Ishikawa (cell line): ENCODE results near the gene SPATA16.

Experiments
- CEBPB ChIP-seq: IDR thresholded peaks from 2 replicates; pipeline ENCODE4 v1.6.1; 2012
- CREB1 ChIP-seq: IDR thresholded peaks from 2 replicates; pipeline ENCODE4 v1.6.1; 2012; ENCODE audit warnings: low read depth
- EGR1 ChIP-seq: IDR thresholded peaks from 2 replicates; pipeline ENCODE4 v1.6.1; 2012
- EP300 ChIP-seq: IDR thresholded peaks from 2 replicates; pipeline ENCODE4 v1.6.1; 2012; ENCODE audit warnings: borderline replicate concordance
- FOXM1 ChIP-seq: IDR thresholded peaks from 2 replicates; pipeline ENCODE4 v1.6.1; 2012; ENCODE audit warnings: low read depth, borderline replicate concordance
- NFIC ChIP-seq: IDR thresholded peaks from 2 replicates; pipeline ENCODE4 v1.6.1; 2012
- RAD21 ChIP-seq: IDR thresholded peaks from 2 replicates; pipeline ENCODE4 v1.6.1; 2012; ENCODE audit warnings: low read depth
- TAF1 ChIP-seq: IDR thresholded peaks from 2 replicates; pipeline ENCODE4 v1.6.1; 2012; ENCODE audit warnings: low read depth, mild to moderate bottlenecking
- TCF12 ChIP-seq: IDR thresholded peaks from 2 replicates; pipeline ENCODE4 v1.6.1; 2012; ENCODE audit warnings: low read depth
- TEAD4 ChIP-seq: IDR thresholded peaks from 2 replicates; pipeline ENCODE4 v1.6.1; 2012
- YY1 ChIP-seq: IDR thresholded peaks from 2 replicates; pipeline ENCODE4 v1.6.1; 2012; ENCODE audit warnings: low read depth
- ZBTB7A ChIP-seq: IDR thresholded peaks from 2 replicates; pipeline ENCODE4 v1.6.1; 2012; ENCODE audit warnings: low read depth
- TF ChIP-seq, protein P1 (sequence below): IDR thresholded peaks from 2 replicates; pipeline ENCODE4 v1.6.1; 2012
- TF ChIP-seq, protein P2 (sequence below): IDR thresholded peaks from 2 replicates; pipeline ENCODE4 v1.6.1; 2012
- TF ChIP-seq, protein P3 (sequence below): IDR thresholded peaks from 2 replicates; pipeline ENCODE4 v1.6.1; 2012; ENCODE audit warnings: low read depth, mild to moderate bottlenecking

Gene SPATA16

DNA sequence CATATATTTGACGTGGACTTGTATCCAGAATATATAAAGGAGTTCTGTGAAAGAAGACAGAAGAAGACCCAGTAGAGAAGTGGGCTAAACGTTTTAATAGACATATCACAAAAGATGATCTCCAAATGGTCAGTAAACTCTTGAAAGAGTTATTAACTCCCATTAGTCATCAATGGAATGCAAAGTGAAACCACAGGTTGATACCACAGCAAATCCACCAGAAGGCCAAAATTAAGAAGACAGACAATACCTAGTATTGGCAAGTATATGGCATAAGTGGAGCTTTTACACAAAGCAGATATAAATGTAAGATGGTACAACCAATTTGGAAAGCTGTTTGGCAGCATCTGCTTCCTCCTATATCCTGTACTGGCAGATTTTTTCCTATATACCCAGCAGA lies 6.0 kb downstream of the SPATA16 start:
- TF ChIP-seq RAD21 (no peak), CREB1 (no peak), ZBTB7A (no peak), EGR1 (no peak), EP300 (no peak), TAF1 (no peak), YY1 (no peak), NFIC (no peak), FOXM1 (no peak), CEBPB (no peak), TCF12 (no peak), TEAD4 (no peak)
- TF ChIP-seq, protein P1, sequence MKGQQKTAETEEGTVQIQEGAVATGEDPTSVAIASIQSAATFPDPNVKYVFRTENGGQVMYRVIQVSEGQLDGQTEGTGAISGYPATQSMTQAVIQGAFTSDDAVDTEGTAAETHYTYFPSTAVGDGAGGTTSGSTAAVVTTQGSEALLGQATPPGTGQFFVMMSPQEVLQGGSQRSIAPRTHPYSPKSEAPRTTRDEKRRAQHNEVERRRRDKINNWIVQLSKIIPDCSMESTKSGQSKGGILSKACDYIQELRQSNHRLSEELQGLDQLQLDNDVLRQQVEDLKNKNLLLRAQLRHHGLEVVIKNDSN = no peak
- TF ChIP-seq, protein P2, sequence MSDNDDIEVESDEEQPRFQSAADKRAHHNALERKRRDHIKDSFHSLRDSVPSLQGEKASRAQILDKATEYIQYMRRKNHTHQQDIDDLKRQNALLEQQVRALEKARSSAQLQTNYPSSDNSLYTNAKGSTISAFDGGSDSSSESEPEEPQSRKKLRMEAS = no peak
- TF ChIP-seq, protein P3, sequence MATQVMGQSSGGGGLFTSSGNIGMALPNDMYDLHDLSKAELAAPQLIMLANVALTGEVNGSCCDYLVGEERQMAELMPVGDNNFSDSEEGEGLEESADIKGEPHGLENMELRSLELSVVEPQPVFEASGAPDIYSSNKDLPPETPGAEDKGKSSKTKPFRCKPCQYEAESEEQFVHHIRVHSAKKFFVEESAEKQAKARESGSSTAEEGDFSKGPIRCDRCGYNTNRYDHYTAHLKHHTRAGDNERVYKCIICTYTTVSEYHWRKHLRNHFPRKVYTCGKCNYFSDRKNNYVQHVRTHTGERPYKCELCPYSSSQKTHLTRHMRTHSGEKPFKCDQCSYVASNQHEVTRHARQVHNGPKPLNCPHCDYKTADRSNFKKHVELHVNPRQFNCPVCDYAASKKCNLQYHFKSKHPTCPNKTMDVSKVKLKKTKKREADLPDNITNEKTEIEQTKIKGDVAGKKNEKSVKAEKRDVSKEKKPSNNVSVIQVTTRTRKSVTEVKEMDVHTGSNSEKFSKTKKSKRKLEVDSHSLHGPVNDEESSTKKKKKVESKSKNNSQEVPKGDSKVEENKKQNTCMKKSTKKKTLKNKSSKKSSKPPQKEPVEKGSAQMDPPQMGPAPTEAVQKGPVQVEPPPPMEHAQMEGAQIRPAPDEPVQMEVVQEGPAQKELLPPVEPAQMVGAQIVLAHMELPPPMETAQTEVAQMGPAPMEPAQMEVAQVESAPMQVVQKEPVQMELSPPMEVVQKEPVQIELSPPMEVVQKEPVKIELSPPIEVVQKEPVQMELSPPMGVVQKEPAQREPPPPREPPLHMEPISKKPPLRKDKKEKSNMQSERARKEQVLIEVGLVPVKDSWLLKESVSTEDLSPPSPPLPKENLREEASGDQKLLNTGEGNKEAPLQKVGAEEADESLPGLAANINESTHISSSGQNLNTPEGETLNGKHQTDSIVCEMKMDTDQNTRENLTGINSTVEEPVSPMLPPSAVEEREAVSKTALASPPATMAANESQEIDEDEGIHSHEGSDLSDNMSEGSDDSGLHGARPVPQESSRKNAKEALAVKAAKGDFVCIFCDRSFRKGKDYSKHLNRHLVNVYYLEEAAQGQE = no peak

DNA sequence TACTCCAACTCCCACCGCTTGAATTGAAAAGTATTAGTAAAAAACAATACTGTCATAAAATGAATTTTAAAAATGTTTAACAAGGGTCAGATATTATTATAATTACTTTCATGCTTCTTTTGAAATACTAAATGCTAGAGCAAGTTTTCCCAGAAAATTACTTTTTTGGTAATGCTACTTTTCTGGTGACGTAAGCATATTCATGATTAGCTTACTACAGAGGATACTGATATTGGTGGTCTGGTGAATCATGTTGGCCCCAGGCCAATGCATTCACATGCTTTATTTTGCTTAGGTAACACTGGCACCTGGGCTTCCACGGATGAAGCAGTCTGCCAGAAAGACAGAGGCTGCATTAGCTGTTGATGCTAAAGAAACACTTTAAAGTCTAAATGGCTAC lies 12.4 kb downstream of the SPATA16 start:
- TF ChIP-seq NFIC = no peak
- no peak for TF ChIP-seq YY1
- TF ChIP-seq FOXM1 = no peak
- TF ChIP-seq, protein P3 = no peak
- no peak for TF ChIP-seq TAF1
- TF ChIP-seq TCF12 = no peak
- TF ChIP-seq EGR1 = no peak
- TF ChIP-seq TEAD4 = no peak

DNA sequence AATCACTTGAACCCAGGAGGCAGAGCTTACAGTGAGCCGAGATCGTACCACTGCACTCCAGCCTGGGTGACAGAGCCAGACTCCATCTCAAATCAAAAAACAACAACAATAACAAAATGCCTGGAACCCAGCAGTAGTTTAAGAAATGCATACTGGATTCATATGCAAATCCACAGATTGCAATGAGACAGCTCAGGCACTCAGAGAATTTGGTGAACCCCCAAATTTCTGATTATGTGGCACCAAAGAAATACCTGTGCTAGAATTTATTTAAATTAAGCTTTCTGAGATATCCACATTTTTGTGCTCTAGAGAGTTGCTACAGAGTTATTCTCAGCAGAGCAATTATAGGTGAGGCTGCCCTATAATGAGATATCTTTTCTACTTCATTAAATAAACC lies 29.7 kb downstream of the SPATA16 start:
- TF ChIP-seq CEBPB (no peak), EGR1 (no peak), FOXM1 (no peak)
- TF ChIP-seq, protein P3 = no peak
- TF ChIP-seq, protein P1 = no peak

DNA sequence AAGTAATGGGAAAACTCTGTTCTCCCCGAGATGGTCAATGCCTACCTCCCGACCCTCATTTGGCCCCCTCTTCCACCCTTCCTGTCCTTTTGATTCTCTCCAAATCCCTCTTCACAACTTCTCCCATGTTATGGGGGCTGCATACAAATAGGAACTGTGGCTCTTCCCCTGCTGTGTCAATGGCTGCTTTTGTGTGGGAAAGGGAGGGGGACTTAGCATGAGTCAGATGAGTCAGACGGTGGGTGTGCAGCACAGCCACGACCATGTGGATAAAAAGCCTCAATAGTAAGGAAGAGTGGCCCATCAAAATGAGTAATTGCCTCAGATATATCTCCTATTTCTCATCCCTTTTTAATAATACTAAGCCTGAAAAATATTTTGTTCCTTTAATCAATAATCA lies 31.9 kb downstream of the SPATA16 start:
- TF ChIP-seq CREB1 = no peak
- TF ChIP-seq, protein P3 = no peak
- TF ChIP-seq RAD21 = no peak
- no peak for TF ChIP-seq TEAD4
